ENCODE results near the gene TAF6L. TPM values are rescaled to one million over a fixed set of nuclear protein-coding genes. Genes with fewer than 3 reads are reported as not detected.

Gene TAF6L
- total and polyA plus RNA-seq, 9 of the 15 experiments (the other 6 are each of a cell fraction or from before 2014, with no cell fraction given), result 0.04 to 45.5 (median 20.8) TPM

- no peaks in the 10 kb centered on the region for H3K27me3 ChIP-seq (ENCODE audit: control insufficient read depth in 2 of 2, insufficient read depth in 2 of 2, low read length in 2 of 2)
- ATAC-seq (no peak), DNase-seq (ENCODE audit: extremely low read depth in 1 of 4, low spot score in 3 of 4) (no peak), FAIRE-seq (no peak)
- TF ChIP-seq ZNF311 (CRISPR knock-in tag; IDR thresholded peaks at IDR 0.05) (no peak), XRCC4 (IDR thresholded peaks at IDR 0.05; ENCODE audit: extremely low read depth, insufficient read depth, insufficient read length) (no peak), TSC22D4 (tag; IDR thresholded peaks at IDR 0.05) (no peak), CBFA2T3 (IDR thresholded peaks at IDR 0.05) (no peak), SUPT5H (IDR thresholded peaks at IDR 0.05) (no peak), MEIS2 (IDR thresholded peaks at IDR 0.05; ENCODE audit: partially characterized antibody) (no peak), ZBTB8A (IDR thresholded peaks at IDR 0.05; ENCODE audit: partially characterized antibody) (no peak), ZZZ3 (IDR thresholded peaks at IDR 0.05) (no peak), FOXA1 (IDR thresholded peaks at IDR 0.05; ENCODE audit: borderline replicate concordance) (no peak), KDM4B (IDR thresholded peaks at IDR 0.05; ENCODE audit: borderline replicate concordance in 2 of 2, low read depth in 1 of 2) (no peak), OTX1 (CRISPR knock-in tag; IDR thresholded peaks at IDR 0.05) (no peak)
- TF ChIP-seq, protein P1, sequence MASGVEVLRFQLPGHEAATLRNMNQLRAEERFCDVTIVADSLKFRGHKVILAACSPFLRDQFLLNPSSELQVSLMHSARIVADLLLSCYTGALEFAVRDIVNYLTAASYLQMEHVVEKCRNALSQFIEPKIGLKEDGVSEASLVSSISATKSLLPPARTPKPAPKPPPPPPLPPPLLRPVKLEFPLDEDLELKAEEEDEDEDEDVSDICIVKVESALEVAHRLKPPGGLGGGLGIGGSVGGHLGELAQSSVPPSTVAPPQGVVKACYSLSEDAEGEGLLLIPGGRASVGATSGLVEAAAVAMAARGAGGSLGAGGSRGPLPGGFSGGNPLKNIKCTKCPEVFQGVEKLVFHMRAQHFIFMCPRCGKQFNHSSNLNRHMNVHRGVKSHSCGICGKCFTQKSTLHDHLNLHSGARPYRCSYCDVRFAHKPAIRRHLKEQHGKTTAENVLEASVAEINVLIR (CRISPR knock-in tag; IDR thresholded peaks at IDR 0.05), result no peak
- TF ChIP-seq, protein P2, sequence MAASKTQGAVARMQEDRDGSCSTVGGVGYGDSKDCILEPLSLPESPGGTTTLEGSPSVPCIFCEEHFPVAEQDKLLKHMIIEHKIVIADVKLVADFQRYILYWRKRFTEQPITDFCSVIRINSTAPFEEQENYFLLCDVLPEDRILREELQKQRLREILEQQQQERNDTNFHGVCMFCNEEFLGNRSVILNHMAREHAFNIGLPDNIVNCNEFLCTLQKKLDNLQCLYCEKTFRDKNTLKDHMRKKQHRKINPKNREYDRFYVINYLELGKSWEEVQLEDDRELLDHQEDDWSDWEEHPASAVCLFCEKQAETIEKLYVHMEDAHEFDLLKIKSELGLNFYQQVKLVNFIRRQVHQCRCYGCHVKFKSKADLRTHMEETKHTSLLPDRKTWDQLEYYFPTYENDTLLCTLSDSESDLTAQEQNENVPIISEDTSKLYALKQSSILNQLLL (CRISPR knock-in tag; IDR thresholded peaks at IDR 0.05; ENCODE audit: borderline replicate concordance), result no peak
- no peaks in the 10 kb centered on the region for H3K9me3 ChIP-seq (replicated peaks; ENCODE audit: control insufficient read depth, insufficient read depth, low read depth, low read length)
- no peaks in the 10 kb centered on the region for H3K9me1 ChIP-seq (ENCODE audit: control insufficient read depth, insufficient read depth, low read length)
- ChIA-PET CTCF (ENCODE audit: low intra/inter-chr PET ratio) (interaction anchor here (0.7 kb wide), 1 partner anchor 15 kb away, joined by 3 read pairs; no protein-coding TSS in a partner anchor), POLR2A (interaction anchor here (0.8 to 1.8 kb wide), 5 partner anchors 9 to 178 kb away, joined by 3 to 19 read pairs (median 3); partner anchors contain the start of genes HNRNPUL2, POLR2G, TAF6L and TTC9C)
- WGBS (ENCODE audit: insufficient coverage, low coverage, missing lambda C conversion rate), result 94% methylated on average over 14 of the region's 14 CpGs
- H3K79me2 ChIP-seq (ENCODE audit: control insufficient read depth, insufficient read depth, low read length), result peaks cover 22% of the 10 kb centered on the region
- no peak overlapping the region for H3K4me3 ChIP-seq
- H4K20me1 ChIP-seq (replicated peaks; ENCODE audit: control insufficient read depth, insufficient read depth, low read length), result no peaks in the 10 kb centered on the region
- intact Hi-C loops (cut with micrococcal nuclease), result no loop called here
- no peak overlapping the region for H2AFZ ChIP-seq (ENCODE audit: low read depth, low read length)
- peaks cover 14 to 28% of the 10 kb centered on the region in 2 experiments; a peak in 4 of 5 replicates for H3K4me1 ChIP-seq (replicated peaks in 1 of 2; ENCODE audit: control insufficient read depth in 2 of 2, insufficient read depth in 2 of 2, low read length in 2 of 2)
- in situ Hi-C loops (cut with MboI), result no loop called here
- no TSS peak for BruUV-seq (replicated peaks)
- no peak overlapping the region for H3K4me2 ChIP-seq (ENCODE audit: insufficient read depth, low read length)
- peaks cover 20% of the 10 kb centered on the region; the same call in 1 of the 3 replicates for H3K36me3 ChIP-seq (ENCODE audit: control insufficient read depth, insufficient read depth, low read length)
- H3K27ac ChIP-seq (ENCODE audit: extremely low read depth, low read depth, low read length), result no peak overlapping the region
- H3K9ac ChIP-seq (ENCODE audit: insufficient read depth in 1 of 2, low read depth in 2 of 2, low read length in 2 of 2), result peak overlapping the region in 1 of 2 experiments; percentile 77; a peak in 2 of 4 replicates
These were observed 18.9 kb upstream of the TAF6L start for GRCh38 chr11:62752177-62752785.
